Neural crest cell (in vitro differentiated cells): ENCODE results near the gene KDELR1. TPM values are rescaled to one million over a fixed set of nuclear protein-coding genes. Genes with fewer than 3 reads are reported as not detected.

Experiments
- DNase-seq: peaks from one replicate; pipeline ENCODE4 v3.0.0; 2021; ENCODE audit warnings: low read depth, mixed read lengths, low spot score
- H3K27ac Mint-ChIP-seq: one replicate; pipeline ENCODE4 v1.8.0; 2021; ENCODE audit warnings: mild to moderate bottlenecking, mixed read lengths; ENCODE audit not compliant: unreplicated experiment
- H3K27me3 Mint-ChIP-seq: 2 replicates; pipeline ENCODE4 v1.8.0; 2021; ENCODE audit warnings: low read depth, mild to moderate bottlenecking, mixed read lengths
- H3K36me3 Mint-ChIP-seq: 2 replicates; pipeline ENCODE4 v1.8.0; 2021; ENCODE audit warnings: low read depth, mild to moderate bottlenecking, mixed read lengths
- H3K4me1 Mint-ChIP-seq: 2 replicates; pipeline ENCODE4 v1.8.0; 2021; ENCODE audit warnings: mixed read lengths
- H3K4me3 Mint-ChIP-seq: one replicate; pipeline ENCODE4 v1.8.0; 2021; ENCODE audit warnings: mild to moderate bottlenecking, mixed read lengths
- H3K9me3 Mint-ChIP-seq: 2 replicates; pipeline ENCODE4 v1.8.0; 2021; ENCODE audit warnings: mixed read lengths
- total RNA-seq: library from RNA; stranded (reverse); gene quantifications from 2 replicates; pipeline ENCODE4 v1.2.1, GENCODE V29; 2021
- TF ChIP-seq, protein P1 (sequence below): fragments of 200-600 bp; sonication (generic); conservative IDR thresholded peaks from 2 replicates; pipeline ENCODE4 v1.5.0; 2021; ENCODE audit warnings: antibody characterized with exemption, mild to moderate bottlenecking

The KDELR1 gene
- total RNA-seq, 1 donor from 2014 or later = 172 TPM

DNA sequence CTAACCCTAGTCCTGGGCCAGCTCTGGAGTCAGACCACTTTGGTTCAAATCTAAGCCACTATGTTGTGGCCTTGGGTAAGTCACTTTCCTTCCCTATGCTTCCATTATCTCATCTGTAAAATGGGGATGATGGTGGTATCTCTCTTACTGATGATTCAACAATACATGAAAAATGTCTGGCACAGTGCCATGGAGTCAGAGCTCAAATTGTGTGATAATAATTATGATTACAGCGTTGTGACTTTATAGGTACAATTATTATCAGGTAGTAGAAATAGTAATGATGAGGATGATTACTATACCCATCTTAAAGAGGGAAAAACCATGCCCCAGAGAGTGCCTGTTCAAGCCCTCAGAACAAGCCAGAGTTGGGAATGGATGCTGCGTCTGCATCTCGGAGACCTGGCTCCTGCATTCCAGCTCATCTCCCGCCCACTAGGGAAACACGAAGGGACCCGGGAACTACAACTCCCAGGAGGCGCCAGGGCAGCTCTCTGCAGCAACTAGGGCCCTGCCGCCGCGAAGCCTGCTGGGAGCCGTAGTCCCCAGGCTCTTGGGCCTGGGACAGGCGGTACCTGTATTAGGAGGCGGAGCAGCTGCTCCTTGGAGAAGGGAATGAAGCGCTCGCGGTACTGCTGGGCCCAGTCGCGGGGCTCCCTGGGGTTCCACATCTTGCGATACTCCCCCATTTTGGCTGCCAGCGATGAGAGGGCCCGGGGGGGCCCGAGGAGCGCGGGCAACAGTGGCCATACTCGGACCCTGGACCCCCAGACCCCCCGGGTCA, 28.4 kb downstream of the KDELR1 start:
- Mint-ChIP-seq H3K4me1 (peaks cover 17% of the 10 kb centered on the region), H3K27ac (peak overlapping the region; percentile 58), H3K27me3 (peaks cover 8% of the 10 kb centered on the region), H3K4me3 (peak overlapping the region; percentile 88), H3K36me3 (no peaks in the 10 kb centered on the region), H3K9me3 (peaks cover 2% of the 10 kb centered on the region)
- peak; percentile 86 for DNase-seq
- TF ChIP-seq, protein P1, sequence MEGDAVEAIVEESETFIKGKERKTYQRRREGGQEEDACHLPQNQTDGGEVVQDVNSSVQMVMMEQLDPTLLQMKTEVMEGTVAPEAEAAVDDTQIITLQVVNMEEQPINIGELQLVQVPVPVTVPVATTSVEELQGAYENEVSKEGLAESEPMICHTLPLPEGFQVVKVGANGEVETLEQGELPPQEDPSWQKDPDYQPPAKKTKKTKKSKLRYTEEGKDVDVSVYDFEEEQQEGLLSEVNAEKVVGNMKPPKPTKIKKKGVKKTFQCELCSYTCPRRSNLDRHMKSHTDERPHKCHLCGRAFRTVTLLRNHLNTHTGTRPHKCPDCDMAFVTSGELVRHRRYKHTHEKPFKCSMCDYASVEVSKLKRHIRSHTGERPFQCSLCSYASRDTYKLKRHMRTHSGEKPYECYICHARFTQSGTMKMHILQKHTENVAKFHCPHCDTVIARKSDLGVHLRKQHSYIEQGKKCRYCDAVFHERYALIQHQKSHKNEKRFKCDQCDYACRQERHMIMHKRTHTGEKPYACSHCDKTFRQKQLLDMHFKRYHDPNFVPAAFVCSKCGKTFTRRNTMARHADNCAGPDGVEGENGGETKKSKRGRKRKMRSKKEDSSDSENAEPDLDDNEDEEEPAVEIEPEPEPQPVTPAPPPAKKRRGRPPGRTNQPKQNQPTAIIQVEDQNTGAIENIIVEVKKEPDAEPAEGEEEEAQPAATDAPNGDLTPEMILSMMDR = no peak

GRCh38 chr19:48361912-48362311, 29.4 kb downstream of the KDELR1 start:
- TF ChIP-seq, protein P1 = no peak
- H3K36me3 Mint-ChIP-seq = no peaks in the 10 kb centered on the region
- no peak overlapping the region for H3K27ac Mint-ChIP-seq
- DNase-seq = no peak
- H3K4me1 Mint-ChIP-seq = peaks cover 17% of the 10 kb centered on the region
- H3K9me3 Mint-ChIP-seq = peaks cover 2% of the 10 kb centered on the region
- H3K4me3 Mint-ChIP-seq = peak overlapping the region; percentile 42
- peaks cover 15% of the 10 kb centered on the region for H3K27me3 Mint-ChIP-seq

GRCh38 chr19:48359123-48359522, 32.2 kb downstream of the KDELR1 start:
- H3K27me3 Mint-ChIP-seq = peaks cover 25% of the 10 kb centered on the region
- H3K27ac Mint-ChIP-seq = no peak overlapping the region
- TF ChIP-seq, protein P1 = no peak
- H3K9me3 Mint-ChIP-seq = peaks cover 2% of the 10 kb centered on the region
- no peaks in the 10 kb centered on the region for H3K36me3 Mint-ChIP-seq
- DNase-seq = no peak
- H3K4me3 Mint-ChIP-seq = no peak overlapping the region
- peaks cover 34% of the 10 kb centered on the region for H3K4me1 Mint-ChIP-seq

DNA sequence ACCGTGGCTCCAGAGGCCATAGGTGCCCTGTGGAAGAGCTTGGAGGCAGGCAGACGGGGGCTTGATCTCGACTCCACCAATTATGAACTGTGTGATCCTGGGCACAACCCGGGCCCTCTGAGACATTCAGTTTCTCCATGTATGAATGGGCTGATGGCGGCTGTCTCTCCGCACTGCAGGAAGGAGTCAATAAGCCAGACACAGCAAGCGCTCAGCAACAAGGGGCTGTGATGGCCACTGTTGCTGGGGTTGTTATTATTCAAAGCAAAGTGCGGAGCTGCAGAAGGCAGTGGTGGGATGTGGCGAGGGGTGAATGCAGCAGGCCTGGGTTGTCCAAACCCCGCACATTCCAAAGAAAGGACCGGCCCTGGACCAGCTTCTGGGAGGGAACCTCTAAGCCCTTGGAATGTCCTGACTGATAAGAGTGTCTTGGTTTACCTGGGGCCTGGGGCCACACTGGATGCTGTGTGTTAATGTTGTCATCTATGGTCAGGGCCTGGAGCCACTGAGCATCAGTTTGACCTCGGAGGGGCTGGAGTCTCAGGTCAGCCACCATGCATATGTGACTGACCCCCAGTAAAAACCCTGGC, 35.9 kb downstream of the KDELR1 start:
- Mint-ChIP-seq H3K4me1 (peaks cover 32% of the 10 kb centered on the region), H3K9me3 (no peaks in the 10 kb centered on the region), H3K36me3 (no peaks in the 10 kb centered on the region), H3K27me3 (peaks cover 39% of the 10 kb centered on the region), H3K4me3 (peak overlapping the region; percentile 11), H3K27ac (no peak overlapping the region)
- no peak for DNase-seq
- TF ChIP-seq, protein P1 = no peak

GRCh38 chr19:48354332-48354992, 36.9 kb downstream of the KDELR1 start:
- no peaks in the 10 kb centered on the region for H3K36me3 Mint-ChIP-seq
- peaks cover 32% of the 10 kb centered on the region for H3K4me1 Mint-ChIP-seq
- TF ChIP-seq, protein P1 = no peak
- H3K27me3 Mint-ChIP-seq = peaks cover 36% of the 10 kb centered on the region
- H3K27ac Mint-ChIP-seq = peak overlapping the region; percentile 87
- no peaks in the 10 kb centered on the region for H3K9me3 Mint-ChIP-seq
- peak; percentile 73 for DNase-seq
- H3K4me3 Mint-ChIP-seq = peak overlapping the region; percentile 77
